Keratinocyte (primary cell): Measurements from ENCODE around the gene HOXA11. TPM values are rescaled to one million over a fixed set of nuclear protein-coding genes. Genes with fewer than 3 reads are reported as not detected.
A peak's percentile ranks its signal among the peaks of the same experiment; 100 is the strongest.

ENCODE experiments used
- DNase-seq: peaks from one replicate; pipeline ENCODE4 v3.0.0-alpha.2; 2011; ENCODE audit warnings: low read depth, missing footprints, low spot score
- FAIRE-seq: peaks from 2 replicates; lab custom pipeline; 2011; peaks lifted over from hg19 to GRCh38; lab: Jason Lieb, UNC
- H2AFZ ChIP-seq: 2 replicates; pipeline ENCODE4 v1.6.0; 2012; ENCODE audit warnings: low read length, control low read depth, inconsistent platforms; ENCODE audit not compliant: control insufficient read depth
- H3K27ac ChIP-seq: 2 replicates; pipeline ENCODE4 v1.5.1; 2011; ENCODE audit warnings: low read length; ENCODE audit not compliant: control insufficient read depth, insufficient read depth
- H3K27me3 ChIP-seq: 3 replicates; pipeline ENCODE4 v1.6.0; 2011; ENCODE audit warnings: low read length; ENCODE audit not compliant: control insufficient read depth, insufficient read depth; ENCODE audit errors: extremely low read depth
- H3K36me3 ChIP-seq, 2 experiments: 2 replicates in 1 of 2; 3 replicates in 1 of 2; pipeline ENCODE4 v1.5.1; 2011; ENCODE audit warnings: low read length in 2 of 2, mild to moderate bottlenecking in 1 of 2; ENCODE audit not compliant: control insufficient read depth in 2 of 2, insufficient read depth in 2 of 2; ENCODE audit errors: extremely low read depth in 1 of 2
- H3K4me1 ChIP-seq: 3 replicates; pipeline ENCODE4 v1.5.1; 2011; ENCODE audit warnings: low read length; ENCODE audit not compliant: control insufficient read depth, insufficient read depth; ENCODE audit errors: extremely low read depth
- H3K4me2 ChIP-seq: 3 replicates; pipeline ENCODE4 v1.6.0; 2011; ENCODE audit warnings: low read depth, low read length; ENCODE audit not compliant: control insufficient read depth, insufficient read depth; ENCODE audit errors: extremely low read depth
- H3K4me3 ChIP-seq, 3 experiments: fragments of 200-600 bp in 1 of 3; sonication (generic) in 1 of 3; 2 replicates in 2 of 3; 3 replicates in 1 of 3; pipeline ENCODE4 v1.5.1; 2011 to 2016; ENCODE audit warnings: low read length in 3 of 3, mild to moderate bottlenecking in 3 of 3, control low read depth in 2 of 3, inconsistent platforms in 1 of 3, low read depth in 1 of 3, mixed read lengths in 1 of 3, mixed run types in 1 of 3, moderate library complexity in 1 of 3; ENCODE audit not compliant: control insufficient read depth in 2 of 3, insufficient read depth in 2 of 3; ENCODE audit errors: extremely low read depth in 1 of 3
- H3K79me2 ChIP-seq: 2 replicates; pipeline ENCODE4 v1.6.0; 2012; ENCODE audit warnings: low read length; ENCODE audit not compliant: control insufficient read depth, insufficient read depth
- H3K9ac ChIP-seq: 3 replicates; pipeline ENCODE4 v1.6.0; 2011; ENCODE audit warnings: low read length; ENCODE audit not compliant: control insufficient read depth, insufficient read depth; ENCODE audit errors: extremely low read depth
- H3K9me1 ChIP-seq: 3 replicates; pipeline ENCODE4 v1.6.0; 2011; ENCODE audit warnings: low read length; ENCODE audit not compliant: control insufficient read depth, insufficient read depth; ENCODE audit errors: extremely low read depth
- H3K9me3 ChIP-seq: 2 replicates; pipeline ENCODE4 v1.5.1; 2012; ENCODE audit warnings: low read depth, low read length; ENCODE audit not compliant: control insufficient read depth
- H4K20me1 ChIP-seq: 3 replicates; pipeline ENCODE4 v1.6.0; 2011; ENCODE audit warnings: low read length; ENCODE audit not compliant: control insufficient read depth, insufficient read depth; ENCODE audit errors: extremely low read depth
- EZH2 ChIP-seq: IDR thresholded peaks from one replicate; pipeline ENCODE4 v1.6.1; 2012; ENCODE audit warnings: inconsistent platforms, mild to moderate bottlenecking, low read length, moderate library complexity
- dilution Hi-C: fragments of 300-500 bp; cut with MboI; formaldehyde crosslinking; loops from one replicate; pipeline ENCODE4 v1.7.0; 2020; ENCODE audit warnings: low sequenced_read_pairs; ENCODE audit not compliant: extremely low pct_ligation_motif_present
- polyA plus RNA-seq, 5 experiments: library from polyadenylated mRNA; depleted of rRNA in 3 of 5; stranded (reverse) in 3 of 5; stranded (forward) in 1 of 5; unstranded in 1 of 5; fragments of >200 nt; gene quantifications; 1 replicate in 1 of 5; 2 replicates in 3 of 5; 3 replicates in 1 of 5; pipeline versions ENCODE4 v1.2.1 to v1.2.3, GENCODE V29; 2011 to 2012; ENCODE audit warnings: missing spikeins in 2 of 5, low read depth in 1 of 5, low replicate concordance in 1 of 5
- TF ChIP-seq, protein P1 (sequence below), 3 experiments: IDR thresholded peaks in 1 of 3; conservative IDR thresholded peaks in 1 of 3; optimal IDR thresholded peaks in 1 of 3; 2 replicates in 2 of 3; 3 replicates in 1 of 3; pipeline versions ENCODE3 to v1.5.1; 2011; ENCODE audit warnings: low read length in 3 of 3, mild to moderate bottlenecking in 3 of 3, moderate library complexity in 2 of 3, control low read depth in 1 of 3, inconsistent platforms in 1 of 3; ENCODE audit not compliant: insufficient read depth in 2 of 3; ENCODE audit errors: extremely low read depth in 1 of 3

The HOXA11 gene
- polyA plus RNA-seq, 1 donor (not counting 4 experiments of a cell fraction or from before 2014, with no cell fraction given), result 0.07 TPM

DNA sequence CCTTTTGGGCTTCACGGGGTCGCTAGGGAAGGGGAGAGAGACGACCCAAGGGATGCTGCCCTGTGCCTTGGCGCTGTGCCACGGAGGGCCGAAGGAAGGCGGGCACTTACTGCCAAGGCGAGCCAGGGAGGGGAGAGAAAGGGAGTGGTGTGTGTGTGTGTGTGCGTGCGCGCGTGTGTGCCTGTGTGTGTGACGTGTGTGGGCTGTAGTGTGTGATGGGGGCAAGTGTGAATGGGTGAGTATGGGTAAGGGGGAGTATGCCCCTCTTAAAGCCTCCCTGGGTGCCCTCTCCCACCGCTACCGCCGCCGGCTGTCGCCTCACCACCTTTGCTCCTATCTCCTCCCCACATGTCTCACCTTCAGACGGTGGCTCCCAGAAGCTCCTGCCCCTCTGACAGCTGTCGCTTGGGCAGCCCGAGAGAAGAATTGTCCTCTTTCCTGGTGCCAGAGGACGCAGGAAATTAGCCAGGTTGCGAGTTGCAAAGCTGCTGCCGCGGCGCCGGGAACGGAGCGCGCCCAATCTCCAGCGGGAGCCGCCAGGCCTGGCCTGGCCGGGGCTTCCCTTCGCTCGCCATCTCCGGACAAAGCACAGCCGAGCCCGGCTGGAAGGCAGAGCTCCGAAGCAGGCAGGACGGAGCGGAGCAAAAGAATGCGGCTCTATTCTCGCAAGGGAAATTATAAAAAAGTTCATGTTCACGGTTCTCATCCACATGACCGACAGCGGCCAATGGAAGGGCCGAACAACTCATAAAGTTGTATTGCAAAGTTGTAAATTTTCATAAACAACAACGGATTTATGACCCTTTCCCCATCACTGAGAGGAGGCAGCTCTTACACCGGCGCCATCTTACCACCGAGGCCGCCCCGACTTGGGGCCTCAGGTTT is 32.9 kb downstream of the HOXA11 start, which contains the start of gene HOXA3:
TSS of gene HOXA3 (minus strand) at position 653 of the 885 bp plus-strand sequence. CDS start 41,943 bp downstream, outside the sequence.
- dilution Hi-C loops, result no loop called here
- peak within 1 kb of the TSS; percentile 82 for H2AFZ ChIP-seq
- no peaks in the 10 kb centered on the region for H3K9me1 ChIP-seq
- H3K27me3 ChIP-seq, result no peaks in the 10 kb centered on the region
- no peaks in the 10 kb centered on the region for H3K36me3 ChIP-seq
- peak within 1 kb of the TSS; percentile 93 for H3K9ac ChIP-seq
- H3K27ac ChIP-seq, result peak within 1 kb of the TSS; percentile 87
- peak within 1 kb of the TSS; percentile 60 to 83 (median 74) for H3K4me3 ChIP-seq
- FAIRE-seq (no peak), DNase-seq (no peak)
- H3K4me1 ChIP-seq, result peaks cover 66% of the 10 kb centered on the region
- no peaks in the 10 kb centered on the region for H3K9me3 ChIP-seq
- no peaks in the 10 kb centered on the region for H4K20me1 ChIP-seq
- peaks cover 73% of the 10 kb centered on the region for H3K79me2 ChIP-seq
- TF ChIP-seq, protein P1, sequence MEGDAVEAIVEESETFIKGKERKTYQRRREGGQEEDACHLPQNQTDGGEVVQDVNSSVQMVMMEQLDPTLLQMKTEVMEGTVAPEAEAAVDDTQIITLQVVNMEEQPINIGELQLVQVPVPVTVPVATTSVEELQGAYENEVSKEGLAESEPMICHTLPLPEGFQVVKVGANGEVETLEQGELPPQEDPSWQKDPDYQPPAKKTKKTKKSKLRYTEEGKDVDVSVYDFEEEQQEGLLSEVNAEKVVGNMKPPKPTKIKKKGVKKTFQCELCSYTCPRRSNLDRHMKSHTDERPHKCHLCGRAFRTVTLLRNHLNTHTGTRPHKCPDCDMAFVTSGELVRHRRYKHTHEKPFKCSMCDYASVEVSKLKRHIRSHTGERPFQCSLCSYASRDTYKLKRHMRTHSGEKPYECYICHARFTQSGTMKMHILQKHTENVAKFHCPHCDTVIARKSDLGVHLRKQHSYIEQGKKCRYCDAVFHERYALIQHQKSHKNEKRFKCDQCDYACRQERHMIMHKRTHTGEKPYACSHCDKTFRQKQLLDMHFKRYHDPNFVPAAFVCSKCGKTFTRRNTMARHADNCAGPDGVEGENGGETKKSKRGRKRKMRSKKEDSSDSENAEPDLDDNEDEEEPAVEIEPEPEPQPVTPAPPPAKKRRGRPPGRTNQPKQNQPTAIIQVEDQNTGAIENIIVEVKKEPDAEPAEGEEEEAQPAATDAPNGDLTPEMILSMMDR (optimal IDR thresholded peaks at IDR 0.05 in 1 of 3, IDR thresholded peaks at IDR 0.05 in 1 of 3, conservative IDR thresholded peaks at IDR 0.05 in 1 of 3; ENCODE audit: extremely low read depth in 1 of 3, insufficient read depth in 2 of 3, low read length in 3 of 3), result no peak
- no peak for TF ChIP-seq EZH2
- H3K4me2 ChIP-seq, result peak within 1 kb of the TSS; percentile 98

DNA sequence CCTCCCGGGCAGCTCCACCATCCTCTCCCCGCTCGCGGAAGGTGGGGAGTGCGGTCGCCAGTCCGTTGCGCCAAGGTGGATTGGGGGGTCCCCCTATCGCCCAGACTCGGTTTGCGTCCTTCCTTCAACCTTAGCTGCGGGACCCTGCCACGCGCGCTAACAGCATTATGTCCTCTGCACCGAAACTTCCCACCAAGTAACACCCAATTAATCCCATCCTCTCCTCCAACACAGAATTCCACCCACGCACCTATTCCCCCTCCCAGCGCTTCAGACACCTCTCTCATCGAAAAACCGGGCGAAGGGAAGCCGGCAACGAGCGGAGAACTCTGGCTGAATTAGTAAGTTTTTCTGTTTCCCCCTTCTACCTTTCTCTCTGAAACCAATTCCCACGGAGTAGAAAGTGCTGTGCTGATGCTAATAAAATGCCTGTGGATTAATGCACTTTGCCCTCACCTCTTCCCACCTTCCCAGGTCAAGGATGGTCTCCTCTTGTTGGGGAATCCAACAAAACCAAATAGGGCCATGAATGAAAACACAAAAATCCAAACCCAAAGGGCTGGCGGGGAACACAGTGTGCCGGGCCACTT is 33.6 kb downstream of the HOXA11 start:
- Histone ChIP-seq H3K27me3 (no peaks in the 10 kb centered on the region), H4K20me1 (no peaks in the 10 kb centered on the region), H3K4me3 (peak overlapping the region; percentile 60 to 83 (median 74)), H3K9me1 (no peaks in the 10 kb centered on the region), H3K4me2 (peak overlapping the region; percentile 98), H3K36me3 (no peaks in the 10 kb centered on the region), H3K9ac (peak overlapping the region; percentile 93), H3K4me1 (peaks cover 70% of the 10 kb centered on the region), H2AFZ (peak overlapping the region; percentile 82), H3K27ac (peak overlapping the region; percentile 87), H3K79me2 (peaks cover 77% of the 10 kb centered on the region), H3K9me3 (no peaks in the 10 kb centered on the region)
- FAIRE-seq, result no peak
- no peak for TF ChIP-seq EZH2
- TF ChIP-seq, protein P1 (optimal IDR thresholded peaks at IDR 0.05 in 1 of 3, IDR thresholded peaks at IDR 0.05 in 1 of 3, conservative IDR thresholded peaks at IDR 0.05 in 1 of 3; ENCODE audit: extremely low read depth in 1 of 3, insufficient read depth in 2 of 3, low read length in 3 of 3), result no peak
- dilution Hi-C loops, result no loop called here
- no peak for DNase-seq
